K562 (cell line): ENCODE results near the gene MAPK8IP2.

ENCODE experiments used
- ZNF830 ChIP-seq: fragments of 250-450 bp; sonication (Bioruptor Pico); IDR thresholded peaks from 2 replicates; pipeline ENCODE4 v1.5.0; 2021; ENCODE audit warnings: mild to moderate bottlenecking
- TF ChIP-seq, protein P1 (sequence below), 3 experiments: IDR thresholded peaks in 2 of 3; conservative IDR thresholded peaks in 1 of 3; 2 replicates each; pipeline ENCODE4 v1.5.1; 2011 to 2012; ENCODE audit warnings: low read length in 3 of 3, mild to moderate bottlenecking in 3 of 3, control low read depth in 2 of 3, improper control_type of control experiment in 1 of 3, inconsistent platforms in 1 of 3, low read depth in 1 of 3, mixed read lengths in 1 of 3, moderate library complexity in 1 of 3; ENCODE audit not compliant: insufficient read depth in 2 of 3

DNA sequence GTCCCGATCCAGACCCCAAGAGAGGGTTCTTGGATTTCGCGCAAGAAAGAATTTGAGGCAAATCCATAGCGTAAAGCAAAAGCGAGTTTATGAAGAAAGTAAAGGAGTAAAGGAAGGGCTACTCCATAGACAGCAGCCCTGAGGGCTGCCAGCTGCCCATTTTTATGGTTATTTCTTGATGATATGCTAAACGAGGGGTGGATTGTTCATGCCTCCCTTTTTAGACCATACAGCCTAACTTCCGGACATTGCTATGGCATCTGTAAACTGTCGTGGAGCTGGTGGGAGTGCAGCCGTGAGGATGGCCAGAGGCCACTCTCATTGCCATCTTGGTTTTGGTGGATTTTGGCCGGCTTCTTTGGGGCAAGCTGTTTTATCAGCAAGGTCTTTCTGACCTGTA is 52.7 kb downstream of the MAPK8IP2 start:
- TF ChIP-seq, protein P1, sequence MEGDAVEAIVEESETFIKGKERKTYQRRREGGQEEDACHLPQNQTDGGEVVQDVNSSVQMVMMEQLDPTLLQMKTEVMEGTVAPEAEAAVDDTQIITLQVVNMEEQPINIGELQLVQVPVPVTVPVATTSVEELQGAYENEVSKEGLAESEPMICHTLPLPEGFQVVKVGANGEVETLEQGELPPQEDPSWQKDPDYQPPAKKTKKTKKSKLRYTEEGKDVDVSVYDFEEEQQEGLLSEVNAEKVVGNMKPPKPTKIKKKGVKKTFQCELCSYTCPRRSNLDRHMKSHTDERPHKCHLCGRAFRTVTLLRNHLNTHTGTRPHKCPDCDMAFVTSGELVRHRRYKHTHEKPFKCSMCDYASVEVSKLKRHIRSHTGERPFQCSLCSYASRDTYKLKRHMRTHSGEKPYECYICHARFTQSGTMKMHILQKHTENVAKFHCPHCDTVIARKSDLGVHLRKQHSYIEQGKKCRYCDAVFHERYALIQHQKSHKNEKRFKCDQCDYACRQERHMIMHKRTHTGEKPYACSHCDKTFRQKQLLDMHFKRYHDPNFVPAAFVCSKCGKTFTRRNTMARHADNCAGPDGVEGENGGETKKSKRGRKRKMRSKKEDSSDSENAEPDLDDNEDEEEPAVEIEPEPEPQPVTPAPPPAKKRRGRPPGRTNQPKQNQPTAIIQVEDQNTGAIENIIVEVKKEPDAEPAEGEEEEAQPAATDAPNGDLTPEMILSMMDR (IDR thresholded peaks at IDR 0.05 in 2 of 3, conservative IDR thresholded peaks at IDR 0.05 in 1 of 3; ENCODE audit: insufficient read depth in 2 of 3, low read depth in 1 of 3, low read length in 3 of 3) = no peak
- TF ChIP-seq ZNF830 = no peak
